ENCODE results near the gene ADAMTS12.

DNA sequence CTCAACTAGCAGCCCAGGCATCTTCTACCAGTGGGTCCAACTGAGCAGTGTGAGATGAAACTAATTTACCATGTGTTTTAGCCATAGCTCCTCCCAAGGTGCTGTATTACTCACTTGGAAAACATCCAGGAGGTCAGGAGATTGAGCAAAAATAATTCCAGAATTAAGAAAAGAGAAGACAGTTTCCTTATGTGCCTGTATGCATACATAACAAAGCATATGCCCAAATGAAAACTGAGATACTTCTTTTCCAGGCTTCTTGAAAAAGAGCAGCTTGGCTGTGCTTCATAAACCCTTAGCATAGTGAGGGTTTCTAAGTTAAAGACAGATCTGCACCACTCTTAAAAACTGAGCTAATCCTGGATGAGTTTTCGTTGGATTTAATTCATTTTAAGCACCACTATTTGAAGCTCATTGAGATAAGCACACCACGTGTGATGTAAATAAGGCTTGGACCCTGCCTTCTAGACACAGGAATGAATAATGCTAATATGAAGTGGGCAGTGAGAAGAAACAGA is 119.4 kb downstream of the ADAMTS12 start:
- TF ChIP-seq, protein P1, sequence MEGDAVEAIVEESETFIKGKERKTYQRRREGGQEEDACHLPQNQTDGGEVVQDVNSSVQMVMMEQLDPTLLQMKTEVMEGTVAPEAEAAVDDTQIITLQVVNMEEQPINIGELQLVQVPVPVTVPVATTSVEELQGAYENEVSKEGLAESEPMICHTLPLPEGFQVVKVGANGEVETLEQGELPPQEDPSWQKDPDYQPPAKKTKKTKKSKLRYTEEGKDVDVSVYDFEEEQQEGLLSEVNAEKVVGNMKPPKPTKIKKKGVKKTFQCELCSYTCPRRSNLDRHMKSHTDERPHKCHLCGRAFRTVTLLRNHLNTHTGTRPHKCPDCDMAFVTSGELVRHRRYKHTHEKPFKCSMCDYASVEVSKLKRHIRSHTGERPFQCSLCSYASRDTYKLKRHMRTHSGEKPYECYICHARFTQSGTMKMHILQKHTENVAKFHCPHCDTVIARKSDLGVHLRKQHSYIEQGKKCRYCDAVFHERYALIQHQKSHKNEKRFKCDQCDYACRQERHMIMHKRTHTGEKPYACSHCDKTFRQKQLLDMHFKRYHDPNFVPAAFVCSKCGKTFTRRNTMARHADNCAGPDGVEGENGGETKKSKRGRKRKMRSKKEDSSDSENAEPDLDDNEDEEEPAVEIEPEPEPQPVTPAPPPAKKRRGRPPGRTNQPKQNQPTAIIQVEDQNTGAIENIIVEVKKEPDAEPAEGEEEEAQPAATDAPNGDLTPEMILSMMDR (conservative IDR thresholded peaks at IDR 0.05) = no peak
- TF ChIP-seq ZFX (IDR thresholded peaks at IDR 0.05) = no peak
